SKM-1 (cell line): ENCODE results near the gene SNRPA.
"Not testable (repeated sequence)": the region's sequence is repeated elsewhere in the genome, so short reads cannot be mapped to it uniquely, and the experiment has no call there.

Experiments used
- DNase-seq: peaks from one replicate; lab custom pipeline; 2025; ENCODE audit not compliant: unreplicated experiment; lab: John Stamatoyannopoulos, UW

Gene SNRPA

GRCh38 chr19:40800339-40800996 is 49.5 kb downstream of the SNRPA start:
- DNase-seq = no peak

DNA sequence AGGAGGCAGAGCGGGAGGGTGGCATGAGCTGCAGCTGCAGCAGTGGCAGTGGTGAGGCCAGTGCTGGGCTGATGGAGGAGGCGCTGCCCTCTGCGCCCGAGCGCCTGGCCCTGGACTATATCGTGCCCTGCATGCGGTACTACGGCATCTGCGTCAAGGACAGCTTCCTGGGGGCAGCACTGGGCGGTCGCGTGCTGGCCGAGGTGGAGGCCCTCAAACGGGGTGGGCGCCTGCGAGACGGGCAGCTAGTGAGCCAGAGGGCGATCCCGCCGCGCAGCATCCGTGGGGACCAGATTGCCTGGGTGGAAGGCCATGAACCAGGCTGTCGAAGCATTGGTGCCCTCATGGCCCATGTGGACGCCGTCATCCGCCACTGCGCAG is 50.0 kb downstream of the SNRPA start:
- DNase-seq = no peak

GRCh38 chr19:40801426-40802299 is 50.7 kb downstream of the SNRPA start:
- no peak for DNase-seq

- peak; percentile 14 for DNase-seq
Measured at GRCh38 chr19:40802300-40803169, 51.5 kb downstream of the SNRPA start.

DNA sequence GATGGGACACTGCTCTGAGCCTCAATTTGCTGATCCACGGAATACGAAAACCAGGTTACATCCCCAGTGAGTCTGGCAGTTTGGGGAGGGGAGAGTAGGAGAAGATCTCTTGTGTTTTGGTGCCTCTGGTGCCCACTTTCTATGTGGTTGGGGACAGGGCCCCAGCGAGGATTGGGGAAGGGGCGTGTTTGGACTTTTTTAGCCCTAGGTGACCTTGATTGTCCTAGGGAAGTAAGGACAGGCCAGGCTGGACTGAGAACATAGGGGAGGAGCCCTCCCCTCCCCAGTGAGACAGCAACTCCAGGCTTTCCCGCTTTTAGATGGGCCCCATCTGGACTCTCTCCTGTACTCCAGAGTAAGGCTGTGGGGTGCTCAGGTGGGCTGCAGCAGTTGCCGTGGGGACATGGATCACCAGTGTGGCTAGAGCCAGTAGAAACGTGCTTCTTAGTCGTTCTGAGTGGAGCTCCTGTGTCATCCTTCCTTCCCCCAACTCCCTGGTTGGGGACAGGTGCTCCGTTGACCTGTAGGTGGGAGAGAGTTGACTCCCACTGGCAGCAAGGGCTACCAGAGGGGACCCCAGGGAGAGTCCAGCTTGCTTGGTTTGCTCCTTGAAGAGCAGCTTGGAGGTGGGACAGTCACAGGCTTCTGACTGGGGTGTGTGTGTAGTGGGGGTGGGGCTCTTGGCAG is 52.3 kb downstream of the SNRPA start:
- no peak for DNase-seq

GRCh38 chr19:40803857-40804782 is 53.1 kb downstream of the SNRPA start:
- DNase-seq = peak; percentile 9

DNA sequence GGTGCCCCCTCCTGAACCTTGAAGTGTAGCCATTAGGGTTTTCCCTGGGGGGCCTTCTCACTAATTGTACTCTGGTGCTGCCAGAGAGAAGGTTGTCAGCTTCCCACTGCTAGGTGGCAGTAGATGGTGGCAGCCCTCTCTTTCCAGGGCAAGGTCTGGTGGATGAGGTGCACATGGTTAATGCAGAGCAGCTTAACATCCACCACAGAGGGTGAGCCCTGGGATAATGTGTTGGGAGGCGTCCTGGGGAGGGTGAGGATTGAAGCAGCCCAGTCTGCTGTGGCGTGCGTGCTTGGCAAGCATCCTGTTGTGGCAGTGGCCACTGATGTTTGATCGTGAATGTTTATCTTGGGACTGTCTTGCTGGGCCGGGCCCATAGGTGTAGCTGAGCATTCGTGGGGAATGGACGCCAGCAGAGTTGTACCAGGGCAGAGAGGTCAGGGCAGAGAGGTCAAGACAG is 53.8 kb downstream of the SNRPA start:
- DNase-seq = no peak

- DNase-seq = no peak
Measured at GRCh38 chr19:40805258-40805868, 54.4 kb downstream of the SNRPA start.

DNA sequence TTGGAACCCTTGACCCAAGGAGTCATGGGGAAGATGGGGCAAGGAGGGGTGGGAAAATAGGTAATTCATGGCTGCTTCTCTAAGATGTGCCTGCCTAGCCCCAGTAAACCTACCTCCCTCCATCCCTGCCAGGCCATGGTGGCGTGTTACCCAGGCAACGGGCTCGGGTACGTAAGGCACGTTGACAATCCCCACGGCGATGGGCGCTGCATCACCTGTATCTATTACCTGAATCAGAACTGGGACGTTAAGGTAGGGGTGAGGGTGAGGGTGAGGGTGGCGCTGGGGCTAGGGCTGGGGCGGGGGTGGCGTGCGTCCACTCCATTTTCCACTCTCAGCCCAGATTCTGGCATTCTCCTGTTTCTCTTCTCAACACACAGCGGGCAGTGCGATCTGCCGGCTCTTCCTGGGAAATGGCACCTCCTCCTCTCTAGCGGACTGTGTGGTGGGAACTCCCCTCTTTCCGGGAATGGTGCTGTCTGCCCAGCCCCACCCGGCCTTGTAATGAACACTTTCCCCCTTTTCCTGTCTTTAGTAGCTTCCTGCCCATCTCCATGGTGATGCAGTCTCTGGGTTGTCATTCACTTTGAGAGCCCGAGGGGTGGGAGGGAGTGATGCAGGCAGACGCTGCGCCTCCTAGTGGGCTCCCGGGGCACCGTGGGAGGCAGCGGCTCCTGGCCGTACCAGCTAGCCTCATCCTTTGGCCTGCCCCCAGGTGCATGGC is 55.6 kb downstream of the SNRPA start:
- DNase-seq = peak; percentile 13

DNA sequence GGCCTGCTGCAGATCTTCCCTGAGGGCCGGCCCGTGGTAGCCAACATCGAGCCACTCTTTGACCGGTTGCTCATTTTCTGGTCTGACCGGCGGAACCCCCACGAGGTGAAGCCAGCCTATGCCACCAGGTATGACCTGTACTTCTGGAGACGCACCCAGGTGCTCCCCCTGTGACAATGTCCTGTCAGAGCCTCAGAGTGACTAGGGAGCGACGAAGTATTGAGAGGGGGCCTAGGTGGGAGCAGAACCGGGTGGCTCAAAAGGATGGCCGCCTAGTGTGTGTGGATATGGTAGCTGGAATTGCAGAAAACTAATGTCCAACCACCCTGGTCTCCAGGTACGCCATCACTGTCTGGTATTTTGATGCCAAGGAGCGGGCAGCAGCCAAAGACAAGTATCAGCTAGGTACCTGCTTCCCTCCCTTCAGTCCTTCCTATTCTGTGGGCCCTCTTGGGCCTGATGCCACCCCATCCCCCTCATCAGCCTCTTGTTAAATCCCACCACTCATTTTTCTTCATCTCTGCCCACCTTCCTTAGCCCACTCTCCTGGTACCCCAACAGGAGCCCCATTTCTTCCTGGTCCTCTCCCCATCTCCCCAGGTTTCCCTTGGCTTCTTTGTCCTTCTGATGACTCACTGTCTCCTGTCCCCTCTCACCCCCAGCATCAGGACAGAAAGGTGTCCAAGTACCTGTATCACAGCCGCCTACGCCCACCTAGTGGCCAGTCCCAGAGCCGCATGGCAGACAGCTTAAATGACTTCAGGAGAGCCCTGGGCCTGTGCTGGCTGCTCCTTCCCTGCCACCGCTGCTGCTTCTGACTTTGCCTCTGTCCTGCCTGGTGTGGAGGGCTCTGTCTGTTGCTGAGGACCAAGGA is 56.4 kb downstream of the SNRPA start:
- DNase-seq = no peak

DNA sequence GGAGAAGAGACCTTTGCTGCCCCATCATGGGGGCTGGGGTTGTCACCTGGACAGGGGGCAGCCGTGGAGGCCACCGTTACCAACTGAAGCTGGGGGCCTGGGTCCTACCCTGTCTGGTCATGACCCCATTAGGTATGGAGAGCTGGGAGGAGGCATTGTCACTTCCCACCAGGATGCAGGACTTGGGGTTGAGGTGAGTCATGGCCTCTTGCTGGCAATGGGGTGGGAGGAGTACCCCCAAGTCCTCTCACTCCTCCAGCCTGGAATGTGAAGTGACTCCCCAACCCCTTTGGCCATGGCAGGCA is 57.0 kb downstream of the SNRPA start:
- DNase-seq = no peak

DNA sequence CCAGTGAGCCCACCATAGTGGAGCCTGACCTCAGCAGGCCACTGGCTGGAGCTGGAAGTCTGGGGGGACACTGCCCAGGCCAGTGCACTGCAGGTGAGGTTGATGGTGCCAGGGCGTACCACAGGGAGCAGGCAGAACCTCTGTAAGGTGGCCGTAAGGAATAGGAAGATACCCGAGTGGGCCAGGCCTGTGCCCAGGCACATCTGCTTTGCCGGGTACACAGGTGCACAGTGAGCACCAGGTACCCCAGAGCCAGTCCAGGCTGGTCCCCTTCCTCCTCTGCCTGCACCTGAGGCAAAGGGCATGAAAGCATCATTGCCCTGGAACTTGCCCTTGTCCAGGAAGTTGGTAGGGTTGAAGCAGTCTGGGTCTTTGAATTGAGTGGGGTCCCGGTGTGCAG is 57.5 kb downstream of the SNRPA start:
- no peak for DNase-seq

GRCh38 chr19:40809358-40810086 is 58.5 kb downstream of the SNRPA start:
- DNase-seq = no peak

DNA sequence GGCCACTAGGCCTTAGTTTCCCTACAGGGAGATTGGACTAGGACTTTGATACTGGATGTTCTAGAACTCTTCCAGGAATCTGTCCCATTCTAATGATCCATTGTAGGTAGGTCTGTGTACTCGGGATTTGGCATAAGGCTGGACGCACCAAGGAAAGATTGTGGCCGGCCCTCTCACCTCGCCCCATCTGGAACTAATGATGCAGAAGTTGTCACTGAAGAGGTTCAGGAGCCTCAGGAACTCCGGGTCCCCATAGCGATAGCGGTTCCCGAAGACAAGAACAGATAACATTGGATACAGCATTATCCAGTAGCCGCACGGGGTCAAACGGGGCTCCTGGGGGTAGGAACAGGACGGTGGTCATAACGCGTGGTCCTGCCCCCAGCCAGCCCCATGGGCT is 59.2 kb downstream of the SNRPA start:
- DNase-seq = no peak

GRCh38 chr19:40810649-40811408 is 59.8 kb downstream of the SNRPA start:
- not testable (repeated sequence) for DNase-seq

GRCh38 chr19:40811478-40812341 is 60.7 kb downstream of the SNRPA start:
- no peak for DNase-seq
